Right lobe of liver (tissue), 4 donors: ENCODE results near the gene MID1.

ENCODE experiments used
- CTCF ChIP-seq, 4 donors: fragments of 200-600 bp in 3 of 4; fragments of 450-650 bp in 1 of 4; IDR thresholded peaks; one replicate each; pipeline versions ENCODE4 v1.5.1 to v1.8.0; 2016 to 2022; ENCODE audit warnings: antibody characterized with exemption in 4 of 4, mild to moderate bottlenecking in 2 of 4
- POLR2A ChIP-seq: fragments of 450-650 bp; IDR thresholded peaks from one replicate; pipeline ENCODE4 v1.6.1; 2017; ENCODE audit warnings: antibody characterized with exemption, mild to moderate bottlenecking
- donor health status: DM: no; HTN: no; CAD: no.
- donor health status: DM: no; HTN: no; CAD: no.
- donor health status: DM: no; HTN: yes; CAD: no.

DNA sequence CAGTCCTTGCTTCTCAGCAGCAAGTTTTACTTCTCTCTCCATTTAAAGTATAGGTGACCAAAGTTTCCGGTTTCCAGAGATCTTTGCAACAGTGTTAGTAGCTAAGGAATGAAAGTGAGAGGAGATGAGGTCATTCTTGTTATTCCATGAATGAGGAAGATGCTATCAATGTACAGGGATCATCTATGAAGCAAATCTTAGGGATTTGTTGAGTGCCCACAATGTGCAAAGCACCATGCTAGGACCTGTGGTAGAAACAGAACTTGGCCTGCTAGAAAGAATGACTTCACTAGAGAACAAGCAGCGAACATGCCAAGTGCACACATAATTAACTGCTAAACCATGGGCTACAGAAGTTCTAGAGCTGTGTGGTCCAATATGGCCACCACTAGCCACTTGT, 112.5 kb downstream of the MID1 start:
- TF ChIP-seq CTCF (IDR thresholded peaks at IDR 0.05): no peak
- no peak for TF ChIP-seq POLR2A
